Type B pancreatic cell (in vitro differentiated cells): ENCODE results near the gene PSMA3. TPM values are rescaled to one million over a fixed set of nuclear protein-coding genes. Genes with fewer than 3 reads are reported as not detected.

ENCODE experiments used
- DNase-seq: peaks from one replicate; pipeline ENCODE4 v3.0.0; 2021; ENCODE audit warnings: mixed read lengths; ENCODE audit not compliant: unreplicated experiment; ENCODE audit errors: extremely low spot score
- H3K27ac Mint-ChIP-seq: 2 replicates; pipeline ENCODE4 v1.8.0; 2021; ENCODE audit warnings: mild to moderate bottlenecking, mixed read lengths
- H3K27me3 Mint-ChIP-seq: 2 replicates; pipeline ENCODE4 v1.8.0; 2021; ENCODE audit warnings: mixed read lengths
- H3K36me3 Mint-ChIP-seq: 2 replicates; pipeline ENCODE4 v1.8.0; 2021; ENCODE audit warnings: mixed read lengths
- H3K4me1 Mint-ChIP-seq: one replicate; pipeline ENCODE4 v1.8.0; 2021; ENCODE audit warnings: mixed read lengths; ENCODE audit not compliant: unreplicated experiment
- H3K4me3 Mint-ChIP-seq: 2 replicates; pipeline ENCODE4 v1.8.0; 2021; ENCODE audit warnings: mild to moderate bottlenecking, mixed read lengths
- H3K9me3 Mint-ChIP-seq: 2 replicates; pipeline ENCODE4 v1.8.0; 2021; ENCODE audit warnings: mixed read lengths
- total RNA-seq: library from RNA; stranded (reverse); gene quantifications from 2 replicates; pipeline ENCODE4 v1.2.1, GENCODE V29; 2021; ENCODE audit warnings: low replicate concordance
- TF ChIP-seq, protein P1 (sequence below): fragments of 200-600 bp; sonication (generic); conservative IDR thresholded peaks from 2 replicates; pipeline ENCODE4 v1.5.0; 2021; ENCODE audit warnings: antibody characterized with exemption, mild to moderate bottlenecking

The PSMA3 gene
- total RNA-seq, 1 donor from 2014 or later: 170 TPM

DNA sequence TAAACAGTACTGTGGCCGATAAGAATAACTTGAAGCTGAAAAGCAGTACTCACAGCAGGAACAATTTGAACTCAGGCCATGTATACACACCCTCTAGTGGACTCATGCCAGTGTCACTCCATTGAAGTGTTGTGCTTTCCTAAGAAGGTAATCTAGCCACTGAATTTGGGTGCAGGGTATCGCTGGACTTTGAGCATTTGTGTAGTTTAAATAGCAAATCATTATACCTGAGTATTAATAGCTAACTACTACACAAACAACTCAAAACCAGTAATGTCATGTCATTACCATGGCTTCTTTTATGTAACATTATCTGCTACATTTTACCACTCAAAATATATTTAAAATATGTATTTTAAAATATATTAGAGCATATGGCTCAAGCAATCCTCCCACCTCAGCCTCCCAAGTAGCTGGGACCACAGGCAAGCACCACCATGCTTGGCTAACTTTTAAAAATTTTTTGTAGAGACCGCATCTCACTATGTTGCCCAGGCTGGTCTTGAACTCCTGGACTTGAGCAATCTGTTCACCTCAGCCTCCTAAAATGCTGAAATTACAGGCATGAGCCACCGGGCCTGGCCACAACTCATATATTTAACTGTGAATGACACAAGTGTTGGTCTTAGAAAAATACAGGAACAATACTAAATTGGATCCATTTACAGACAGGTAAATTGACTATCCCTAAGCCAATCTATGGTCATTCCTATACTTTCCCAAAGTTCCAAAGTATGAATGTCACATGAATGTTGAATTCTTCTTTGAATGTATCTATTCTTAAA lies 28.1 kb downstream of the PSMA3 start:
- no peak for DNase-seq
- peaks cover 7% of the 10 kb centered on the region for H3K4me1 Mint-ChIP-seq
- H3K27me3 Mint-ChIP-seq: no peaks in the 10 kb centered on the region
- H3K9me3 Mint-ChIP-seq: no peaks in the 10 kb centered on the region
- no peak overlapping the region for H3K4me3 Mint-ChIP-seq
- H3K36me3 Mint-ChIP-seq: peaks cover 28% of the 10 kb centered on the region
- TF ChIP-seq, protein P1, sequence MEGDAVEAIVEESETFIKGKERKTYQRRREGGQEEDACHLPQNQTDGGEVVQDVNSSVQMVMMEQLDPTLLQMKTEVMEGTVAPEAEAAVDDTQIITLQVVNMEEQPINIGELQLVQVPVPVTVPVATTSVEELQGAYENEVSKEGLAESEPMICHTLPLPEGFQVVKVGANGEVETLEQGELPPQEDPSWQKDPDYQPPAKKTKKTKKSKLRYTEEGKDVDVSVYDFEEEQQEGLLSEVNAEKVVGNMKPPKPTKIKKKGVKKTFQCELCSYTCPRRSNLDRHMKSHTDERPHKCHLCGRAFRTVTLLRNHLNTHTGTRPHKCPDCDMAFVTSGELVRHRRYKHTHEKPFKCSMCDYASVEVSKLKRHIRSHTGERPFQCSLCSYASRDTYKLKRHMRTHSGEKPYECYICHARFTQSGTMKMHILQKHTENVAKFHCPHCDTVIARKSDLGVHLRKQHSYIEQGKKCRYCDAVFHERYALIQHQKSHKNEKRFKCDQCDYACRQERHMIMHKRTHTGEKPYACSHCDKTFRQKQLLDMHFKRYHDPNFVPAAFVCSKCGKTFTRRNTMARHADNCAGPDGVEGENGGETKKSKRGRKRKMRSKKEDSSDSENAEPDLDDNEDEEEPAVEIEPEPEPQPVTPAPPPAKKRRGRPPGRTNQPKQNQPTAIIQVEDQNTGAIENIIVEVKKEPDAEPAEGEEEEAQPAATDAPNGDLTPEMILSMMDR: peak; percentile 44
- H3K27ac Mint-ChIP-seq: no peak overlapping the region

DNA sequence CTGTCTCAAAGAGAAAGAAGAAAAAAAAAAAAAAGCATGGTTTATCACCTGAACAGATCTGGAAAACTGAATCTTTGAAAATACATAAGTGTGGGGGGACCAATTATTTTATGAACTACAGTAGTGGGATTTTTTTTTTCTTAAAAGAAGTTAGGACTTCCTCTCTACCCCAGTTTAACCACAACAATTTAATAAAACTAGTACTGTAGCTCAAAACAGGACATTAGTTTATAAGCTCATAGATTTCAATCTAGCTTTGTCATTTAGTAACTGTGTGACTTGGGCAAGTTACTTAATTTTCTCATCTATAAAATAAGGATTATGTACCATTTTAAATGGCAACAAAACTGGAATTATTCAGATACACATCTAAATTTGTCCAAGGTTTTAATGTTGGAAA lies 30.2 kb downstream of the PSMA3 start:
- H3K36me3 Mint-ChIP-seq: peaks cover 23% of the 10 kb centered on the region
- TF ChIP-seq, protein P1: no peak
- no peak for DNase-seq
- peaks cover 7% of the 10 kb centered on the region for H3K4me1 Mint-ChIP-seq
- no peak overlapping the region for H3K27ac Mint-ChIP-seq
- H3K4me3 Mint-ChIP-seq: no peak overlapping the region
- no peaks in the 10 kb centered on the region for H3K27me3 Mint-ChIP-seq
- H3K9me3 Mint-ChIP-seq: no peaks in the 10 kb centered on the region

DNA sequence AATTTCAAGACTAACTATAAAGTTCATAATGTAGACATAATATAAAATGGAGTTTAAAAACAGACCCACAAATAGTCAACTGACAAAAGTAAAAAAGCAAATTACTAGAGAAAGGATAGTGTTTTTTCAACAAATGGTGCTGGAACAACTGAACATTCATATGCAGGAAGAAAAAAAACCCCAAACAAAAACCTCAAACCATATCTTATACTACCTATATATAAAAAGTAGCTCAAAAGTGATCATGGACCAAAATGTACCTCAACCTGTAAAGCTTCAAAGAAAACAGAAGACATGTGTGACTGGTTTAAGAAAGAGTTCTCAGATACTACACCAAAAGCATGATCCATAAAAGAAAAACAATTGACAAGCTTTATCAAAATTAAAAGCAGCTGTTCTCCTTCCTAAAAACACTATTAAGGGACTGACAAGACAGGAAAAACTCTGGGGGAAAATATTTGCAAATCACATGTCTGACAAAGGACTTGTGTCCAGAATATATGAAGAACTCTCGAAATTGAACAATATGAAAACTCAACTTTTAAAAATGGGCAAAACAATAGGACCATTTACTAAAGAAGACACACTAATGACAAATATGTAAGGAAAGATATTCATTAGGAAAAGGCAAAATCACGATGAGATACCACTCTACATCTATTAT lies 31.0 kb downstream of the PSMA3 start:
- TF ChIP-seq, protein P1: no peak
- Mint-ChIP-seq H3K27ac (no peak overlapping the region), H3K4me1 (peaks cover 9% of the 10 kb centered on the region), H3K27me3 (no peaks in the 10 kb centered on the region), H3K36me3 (peaks cover 15% of the 10 kb centered on the region), H3K9me3 (no peaks in the 10 kb centered on the region), H3K4me3 (no peak overlapping the region)
- no peak for DNase-seq

DNA sequence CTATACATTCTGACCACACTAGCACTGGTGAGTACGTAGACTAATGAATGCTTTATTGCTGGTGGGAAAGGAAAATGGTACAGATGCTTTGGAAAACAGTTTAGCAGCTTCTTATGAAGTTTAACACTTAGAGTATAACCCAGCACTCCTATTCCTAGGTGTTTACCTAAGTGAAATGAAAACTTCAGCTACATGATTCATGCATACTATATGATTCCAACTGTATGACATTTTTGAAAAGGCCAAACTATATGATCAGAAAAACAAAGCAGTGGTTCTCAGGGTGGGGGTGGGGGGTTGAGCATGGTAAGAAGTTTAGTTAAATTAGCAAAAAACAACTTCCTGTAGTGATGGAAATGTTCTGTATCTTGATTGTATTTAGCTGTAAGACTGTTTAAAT lies 31.6 kb downstream of the PSMA3 start:
- no peak for DNase-seq
- TF ChIP-seq, protein P1: no peak
- peaks cover 18% of the 10 kb centered on the region for H3K36me3 Mint-ChIP-seq
- no peak overlapping the region for H3K27ac Mint-ChIP-seq
- no peaks in the 10 kb centered on the region for H3K9me3 Mint-ChIP-seq
- no peaks in the 10 kb centered on the region for H3K27me3 Mint-ChIP-seq
- no peak overlapping the region for H3K4me3 Mint-ChIP-seq
- peaks cover 15% of the 10 kb centered on the region for H3K4me1 Mint-ChIP-seq

DNA sequence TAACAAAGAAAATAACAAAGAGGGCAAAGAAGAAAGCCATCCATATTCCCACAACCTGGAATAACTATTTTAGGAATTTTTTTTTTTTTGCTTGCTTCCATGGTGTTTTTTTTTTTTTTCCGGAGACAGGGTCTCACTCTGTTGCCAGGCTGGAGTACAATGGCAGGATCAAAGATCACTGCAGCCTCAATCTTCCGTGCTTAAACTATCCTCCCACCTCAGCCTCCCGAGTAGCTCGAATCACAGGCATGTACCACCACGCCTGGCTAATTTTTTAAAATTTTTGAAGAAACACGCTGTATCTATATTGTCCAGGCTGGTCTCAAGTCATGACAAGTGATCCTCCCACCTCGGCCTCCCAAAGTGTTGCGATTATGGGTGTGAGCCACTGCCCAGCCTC lies 33.5 kb downstream of the PSMA3 start:
- no peaks in the 10 kb centered on the region for H3K9me3 Mint-ChIP-seq
- DNase-seq: no peak
- H3K27me3 Mint-ChIP-seq: no peaks in the 10 kb centered on the region
- TF ChIP-seq, protein P1: no peak
- H3K4me3 Mint-ChIP-seq: no peak overlapping the region
- H3K27ac Mint-ChIP-seq: no peak overlapping the region
- H3K36me3 Mint-ChIP-seq: peaks cover 27% of the 10 kb centered on the region
- peaks cover 28% of the 10 kb centered on the region for H3K4me1 Mint-ChIP-seq
